Urothelium cell line (cell line): ENCODE measurements around the gene CHRNA1.

Source experiments
- DNase-seq: peaks from one replicate; pipeline ENCODE4 v3.0.0; 2011; ENCODE audit warnings: low spot score, mixed read lengths
- FAIRE-seq: peaks from 2 replicates; lab custom pipeline; 2011; peaks lifted over from hg19 to GRCh38; lab: Jason Lieb, UNC

CHRNA1 gene

GRCh38 chr2:174764280-174765255 is at the start of gene CHRNA1:
Gene CHRNA1 (minus strand): TSS chr2:174764472. CDS start chr2:174764394, 78 bp downstream.
- FAIRE-seq (no peak), DNase-seq (no peak)

- DNase-seq (no peak), FAIRE-seq (no peak)
Observed at GRCh38 chr2:174812037-174812436, 47.8 kb upstream of the CHRNA1 start.

GRCh38 chr2:174807931-174808330 is 43.7 kb upstream of the CHRNA1 start:
- FAIRE-seq (no peak), DNase-seq (no peak)

- DNase-seq, result no peak
- FAIRE-seq, result no peak
Observed at GRCh38 chr2:174805803-174806202, 41.5 kb upstream of the CHRNA1 start.

GRCh38 chr2:174802459-174802858 is 38.2 kb upstream of the CHRNA1 start:
- FAIRE-seq (no peak), DNase-seq (no peak)

GRCh38 chr2:174800436-174801205 is 36.3 kb upstream of the CHRNA1 start:
- no peak for FAIRE-seq

GRCh38 chr2:174798801-174799200 is 34.5 kb upstream of the CHRNA1 start:
- FAIRE-seq (no peak), DNase-seq (no peak)

More at GRCh38 chr2:174800436-174801205, 36.3 kb upstream of the CHRNA1 start:
- no peak for DNase-seq

GRCh38 chr2:174797781-174798276 is 33.6 kb upstream of the CHRNA1 start:
- no peak for FAIRE-seq
- no peak for DNase-seq

DNA sequence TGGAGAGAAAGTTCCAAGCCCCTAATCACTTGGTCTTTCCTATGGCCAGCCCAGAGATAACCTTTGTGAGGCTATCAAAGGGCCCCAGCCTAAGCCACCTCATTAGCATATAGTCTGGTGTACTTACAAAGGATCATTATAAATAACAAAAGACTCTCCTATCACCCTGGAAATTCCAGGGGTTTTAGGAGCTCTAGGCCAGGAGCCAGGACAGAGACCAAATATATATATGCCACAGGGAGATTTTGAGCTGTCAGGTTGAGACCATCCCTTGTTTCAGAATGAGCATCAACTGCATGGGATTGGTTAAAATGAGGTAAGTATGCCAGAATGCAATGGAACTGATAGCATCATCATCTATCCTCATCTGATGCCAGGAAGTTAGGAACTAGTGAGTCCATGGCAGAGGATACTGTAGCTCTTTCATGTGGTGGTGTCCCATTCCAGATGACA is 32.1 kb upstream of the CHRNA1 start:
- FAIRE-seq (no peak), DNase-seq (no peak)

GRCh38 chr2:174794851-174795374 is 30.6 kb upstream of the CHRNA1 start:
- FAIRE-seq (no peak), DNase-seq (no peak)

GRCh38 chr2:174792309-174793025 is 28.2 kb upstream of the CHRNA1 start:
- FAIRE-seq (no peak), DNase-seq (no peak)

- no peak for FAIRE-seq
- DNase-seq, result no peak
Observed at GRCh38 chr2:174791746-174792280, 27.5 kb upstream of the CHRNA1 start.

DNA sequence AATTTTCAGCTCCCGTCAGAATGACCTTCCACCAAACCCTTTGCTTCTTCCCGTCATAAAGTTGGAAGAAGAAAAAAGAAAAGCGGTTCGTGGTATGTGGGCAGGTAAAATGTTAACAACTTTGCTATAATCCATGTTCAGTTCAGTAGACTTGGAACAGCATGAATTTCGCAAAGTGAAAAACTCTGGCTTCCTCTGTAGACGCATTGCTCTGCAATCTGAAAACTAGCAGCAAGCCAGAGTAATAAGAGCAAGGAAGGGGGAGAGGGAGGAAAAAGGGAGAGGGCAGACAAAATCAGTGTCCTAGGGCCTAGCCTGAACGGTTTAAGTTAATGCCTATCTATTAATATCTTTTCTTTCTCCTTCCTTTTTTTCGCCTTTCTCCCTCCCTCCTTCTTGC is 26.7 kb upstream of the CHRNA1 start:
- DNase-seq (no peak), FAIRE-seq (no peak)

DNA sequence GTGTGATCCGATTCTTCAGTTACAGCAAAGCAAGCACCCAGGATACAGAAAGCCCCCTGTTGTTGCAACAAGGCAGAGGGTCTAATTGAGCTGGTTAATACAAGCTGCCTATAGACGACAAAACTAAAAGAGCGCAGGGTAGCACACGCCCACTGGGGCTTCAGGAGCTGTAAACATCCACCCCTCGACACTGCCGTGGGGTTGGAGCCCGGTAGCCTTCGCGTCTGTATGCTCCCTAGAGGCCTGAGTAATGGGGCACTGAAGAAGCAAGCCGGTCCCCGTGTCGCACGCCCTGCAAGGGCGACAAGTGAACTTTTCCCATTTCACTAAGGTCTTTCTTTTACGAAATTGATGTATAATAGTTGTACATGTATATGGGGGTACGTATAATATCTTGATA is 24.7 kb upstream of the CHRNA1 start:
- DNase-seq, result no peak
- FAIRE-seq, result no peak

- DNase-seq, result no peak
- FAIRE-seq, result no peak
Observed at GRCh38 chr2:174788291-174788929, 24.1 kb upstream of the CHRNA1 start.

- DNase-seq, result peak; percentile 76
Observed at GRCh38 chr2:174787487-174788205, 23.4 kb upstream of the CHRNA1 start.

DNA sequence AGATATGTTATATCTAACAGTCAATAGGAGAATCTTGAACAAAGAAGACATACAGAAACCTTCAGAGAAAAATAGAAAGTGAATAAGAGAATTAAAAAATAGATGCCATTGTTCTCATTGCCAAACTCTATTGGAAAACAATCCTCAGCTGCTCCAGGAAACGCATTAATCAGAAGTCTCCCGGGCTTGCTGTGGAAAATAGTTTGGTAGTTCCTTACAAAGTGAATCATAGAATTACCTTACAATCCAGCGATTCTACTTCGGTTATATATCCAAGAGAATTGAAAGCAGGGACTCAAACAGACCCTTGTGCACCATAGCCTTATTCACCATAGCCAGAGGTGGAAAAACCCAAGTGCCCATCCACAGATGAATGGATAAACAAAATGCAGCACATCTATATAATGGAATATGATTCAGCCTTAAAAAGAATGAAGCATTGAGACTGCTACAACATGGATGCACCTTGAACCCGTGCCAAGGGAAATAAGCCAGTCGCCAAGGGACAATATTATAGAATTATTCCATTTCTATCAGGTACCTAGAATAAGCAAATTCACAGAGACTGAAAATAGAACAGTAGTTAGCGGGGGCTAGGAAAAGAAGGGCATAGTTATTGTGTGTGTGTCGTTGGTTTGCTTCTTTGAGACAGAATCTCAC is 21.9 kb upstream of the CHRNA1 start:
- FAIRE-seq (no peak), DNase-seq (no peak)

More at GRCh38 chr2:174787487-174788205, 23.4 kb upstream of the CHRNA1 start:
- no peak for FAIRE-seq

DNA sequence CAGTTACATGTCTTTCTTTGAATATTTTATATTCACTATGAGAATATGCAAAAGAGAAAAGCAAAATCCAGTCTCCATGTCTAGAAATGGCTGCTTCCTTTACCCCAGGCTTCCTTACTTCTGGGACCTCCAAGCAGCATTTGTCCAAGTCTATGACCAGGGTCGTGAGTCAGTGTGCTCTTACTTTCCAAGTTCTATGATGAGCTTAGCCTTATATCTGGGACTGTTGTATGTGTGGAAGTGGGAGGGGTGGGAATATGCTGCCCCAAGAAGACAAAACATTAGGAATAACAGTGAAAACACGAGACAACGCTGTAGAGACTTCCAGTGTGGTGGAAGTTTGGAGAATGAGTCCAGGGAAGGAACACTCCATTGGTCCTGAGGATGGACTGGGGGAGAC is 21.2 kb upstream of the CHRNA1 start:
- DNase-seq, result no peak
- FAIRE-seq, result no peak

DNA sequence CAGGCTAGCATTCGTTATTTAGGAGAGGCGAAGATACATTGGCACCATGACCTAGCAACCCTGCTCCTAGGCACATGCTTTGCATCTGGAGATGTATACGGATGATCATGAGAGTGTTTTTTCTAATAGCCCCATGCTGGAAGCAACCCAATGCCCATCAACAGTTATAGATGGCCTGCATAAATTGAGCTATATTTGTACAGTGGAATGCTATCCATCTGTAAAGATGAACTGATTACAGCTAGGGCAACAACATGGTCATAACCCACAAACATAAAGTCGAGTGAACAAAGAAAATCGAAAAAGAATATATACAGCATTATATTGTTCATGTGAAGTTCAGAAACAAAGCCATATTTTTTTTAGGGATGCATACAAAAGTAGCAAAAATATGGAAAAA is 20.6 kb upstream of the CHRNA1 start:
- DNase-seq (no peak), FAIRE-seq (no peak)
